ENCODE measurements around the gene CHD5. TPM values are rescaled to one million over a fixed set of nuclear protein-coding genes. Genes with fewer than 3 reads are reported as not detected.

CHD5 gene
- total RNA-seq, 2 donors from 2014 or later, result under 0.01 to 2.1 TPM

- intact Hi-C loops (cut with DNase I), result no loop called here
- no peaks in the 10 kb centered on the region for H3K36me3 ChIP-seq (replicated peaks in 1 of 2; ENCODE audit: insufficient read depth in 1 of 2, low read depth in 2 of 2)
- 69% methylated on average over 22 of the region's 22 CpGs; no CpG with 5 or more reads in 1 of the 2 donors for WGBS, 2 donors
- no peaks in the 10 kb centered on the region for H3K4me1 ChIP-seq
- no peaks in the 10 kb centered on the region for H3K9me3 ChIP-seq
- H3K4me3 ChIP-seq, result no peak overlapping the region
- TF ChIP-seq POLR2A (IDR thresholded peaks at IDR 0.05) (no peak), CTCF (IDR thresholded peaks at IDR 0.05) (no peak)
- ATAC-seq, result no peak
- no peak overlapping the region for H3K27ac ChIP-seq
- peak in 1 of 4 donors; percentile 1 for DNase-seq
- no peaks in the 10 kb centered on the region for H3K27me3 ChIP-seq
Measured at GRCh38 chr1:6134741-6135510, 45.2 kb downstream of the CHD5 start.

DNA sequence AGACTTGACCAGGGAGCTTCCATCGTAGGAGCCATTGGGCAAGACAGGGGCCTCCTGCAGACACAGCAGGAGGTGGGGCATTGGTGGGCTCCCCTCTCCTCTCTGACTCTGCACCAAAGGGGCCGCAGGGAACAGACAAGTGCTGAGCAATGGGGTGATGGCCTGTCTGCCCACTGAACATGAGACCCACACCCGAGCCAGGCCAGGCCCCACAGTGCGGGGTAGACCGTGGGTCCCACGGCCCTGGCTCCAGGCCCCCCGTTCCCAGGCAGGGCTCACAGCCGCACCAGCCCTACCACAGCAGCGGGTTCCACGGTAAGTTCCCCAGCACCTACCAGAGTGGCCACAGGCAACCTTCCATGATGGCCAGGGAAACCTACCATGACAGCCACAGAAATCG lies 45.9 kb downstream of the CHD5 start:
- DNase-seq (no peak), ATAC-seq (no peak)
- TF ChIP-seq CTCF (IDR thresholded peaks at IDR 0.05) (no peak), POLR2A (IDR thresholded peaks at IDR 0.05) (no peak)
- H3K27ac ChIP-seq, result no peak overlapping the region
- H3K27me3 ChIP-seq, result no peaks in the 10 kb centered on the region
- H3K4me3 ChIP-seq, result no peak overlapping the region
- 64 to 75% methylated on average over 2 to 11 of the region's 11 CpGs for WGBS, 2 donors
- no peaks in the 10 kb centered on the region for H3K9me3 ChIP-seq
- intact Hi-C loops (cut with DNase I), result no loop called here
- no peaks in the 10 kb centered on the region for H3K36me3 ChIP-seq (replicated peaks in 1 of 2; ENCODE audit: insufficient read depth in 1 of 2, low read depth in 2 of 2)
- H3K4me1 ChIP-seq, result no peaks in the 10 kb centered on the region

DNA sequence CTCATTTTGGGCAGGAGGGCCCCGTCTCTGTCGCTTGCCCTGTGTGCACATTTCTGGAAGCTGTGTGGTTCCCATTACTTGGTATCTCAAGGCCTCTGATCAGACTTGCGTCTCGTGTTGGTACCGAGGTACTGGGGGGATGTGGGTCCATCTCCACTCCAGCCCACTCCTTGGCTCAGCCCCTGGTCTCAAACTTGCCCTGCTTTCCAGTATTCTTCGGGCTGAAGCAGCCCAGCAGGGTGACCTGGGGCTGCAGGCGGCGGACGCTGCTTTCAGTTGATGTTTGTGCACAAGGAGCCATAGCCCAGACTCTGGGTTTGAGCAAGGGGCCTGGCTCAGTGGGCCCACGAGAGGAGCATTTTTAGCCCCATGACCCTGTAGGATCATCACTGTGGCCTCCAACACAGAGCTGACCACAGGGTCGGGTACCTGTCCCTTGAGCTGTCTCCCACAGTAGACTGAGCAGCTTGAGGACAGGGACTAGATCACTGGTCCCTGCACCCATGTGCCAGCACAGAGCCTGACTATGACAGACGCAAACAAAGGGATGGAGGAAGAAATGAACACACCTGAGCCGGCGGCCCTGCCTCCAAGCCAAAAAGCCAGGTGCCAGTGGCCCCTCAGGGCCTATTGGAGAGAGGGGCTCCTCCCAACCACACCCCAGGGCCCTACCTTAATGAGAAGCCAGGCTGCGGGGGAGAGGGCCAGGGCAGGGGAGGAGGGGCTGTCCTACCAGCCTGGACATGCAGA lies 46.8 kb downstream of the CHD5 start:
- Histone ChIP-seq H3K4me1 (no peaks in the 10 kb centered on the region), H3K27ac (no peak overlapping the region), H3K36me3 (replicated peaks in 1 of 2; ENCODE audit: insufficient read depth in 1 of 2, low read depth in 2 of 2) (no peaks in the 10 kb centered on the region), H3K9me3 (no peaks in the 10 kb centered on the region), H3K27me3 (no peaks in the 10 kb centered on the region), H3K4me3 (no peak overlapping the region)
- DNase-seq (peak in 1 of 4 donors; percentile 3), ATAC-seq (no peak)
- 57 to 73% methylated on average over 14 to 15 of the region's 15 CpGs for WGBS, 2 donors
- TF ChIP-seq POLR2A (IDR thresholded peaks at IDR 0.05), result no peak
- TF ChIP-seq CTCF (IDR thresholded peaks at IDR 0.05), result no peak
- intact Hi-C loops (cut with DNase I), result no loop called here

DNA sequence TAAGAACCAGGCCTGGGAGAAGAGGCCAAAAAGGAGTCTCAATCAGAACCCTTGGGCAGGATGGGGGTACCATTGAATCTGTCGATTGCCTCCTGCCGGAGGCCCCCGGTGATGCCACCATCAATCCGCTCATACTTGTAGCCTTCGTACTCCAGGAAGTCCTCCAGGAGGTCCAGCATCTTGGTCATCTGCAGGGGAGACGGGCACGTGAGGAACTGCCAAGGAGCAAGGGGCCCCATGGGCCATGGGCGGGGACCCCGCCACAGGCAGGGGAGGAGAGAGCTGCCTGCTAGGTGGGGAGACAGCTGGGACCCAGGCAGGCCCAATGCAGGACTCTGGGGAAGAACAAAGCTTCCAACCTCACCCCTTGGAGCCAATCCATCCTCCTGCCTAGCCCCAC lies 48.6 kb downstream of the CHD5 start:
- intact Hi-C loops (cut with DNase I), result no loop called here
- H3K27me3 ChIP-seq, result no peaks in the 10 kb centered on the region
- DNase-seq, result peak in 1 of 4 donors; percentile 1
- H3K9me3 ChIP-seq, result no peaks in the 10 kb centered on the region
- H3K27ac ChIP-seq, result no peak overlapping the region
- peaks cover 5% of the 10 kb centered on the region for H3K4me1 ChIP-seq
- WGBS, 2 donors, result 70 to 78% methylated on average over 9 of the region's 9 CpGs
- TF ChIP-seq CTCF (IDR thresholded peaks at IDR 0.05) (no peak), POLR2A (IDR thresholded peaks at IDR 0.05) (no peak)
- H3K4me3 ChIP-seq, result no peak overlapping the region
- H3K36me3 ChIP-seq (replicated peaks in 1 of 2; ENCODE audit: insufficient read depth in 1 of 2, low read depth in 2 of 2), result no peaks in the 10 kb centered on the region
- no peak for ATAC-seq
